ENCODE measurements around the gene SLC16A2. TPM values are rescaled to one million over a fixed set of nuclear protein-coding genes. Genes with fewer than 3 reads are reported as not detected.

The SLC16A2 gene
- total RNA-seq, 1 experiment from 2014 or later, result 17.8 TPM

DNA sequence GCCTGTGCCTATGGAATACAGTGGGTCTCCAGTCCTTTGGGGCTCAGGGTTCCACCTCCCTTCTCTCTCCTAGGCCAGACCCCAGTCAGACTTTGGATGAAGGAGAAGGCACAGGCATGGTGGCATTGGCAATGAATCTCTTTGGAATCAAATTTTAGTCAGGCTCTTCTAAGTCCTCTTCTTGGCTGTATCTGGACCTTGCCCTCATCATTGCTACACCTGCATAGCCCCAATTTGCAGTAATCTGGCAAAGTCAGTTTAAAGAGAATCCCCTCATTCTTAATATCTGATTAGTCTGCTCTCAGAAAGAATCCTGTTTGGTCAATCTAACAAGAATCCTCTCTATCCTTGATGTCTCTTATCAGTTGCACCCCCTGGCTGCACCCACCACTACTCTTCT lies 77.6 kb downstream of the SLC16A2 start:
- intact Hi-C loops (cut with micrococcal nuclease; ENCODE audit: unreplicated experiment), result no loop called here
- H3K4me3 ChIP-seq (ENCODE audit: low read depth, low read length, poor library complexity, severe bottlenecking), result no peak overlapping the region
- H3K36me3 ChIP-seq (ENCODE audit: insufficient read depth, low read length, poor library complexity, severe bottlenecking), result no peaks in the 10 kb centered on the region
- ChIA-PET POLR2A (ENCODE audit: low non-redundant PET) (no interaction called here), CTCF (no interaction called here)
- no peak for TF ChIP-seq EZH2 (IDR thresholded peaks at IDR 0.05; ENCODE audit: borderline replicate concordance, low read depth, low read length, poor library complexity, severe bottlenecking)
- TF ChIP-seq, protein P1, sequence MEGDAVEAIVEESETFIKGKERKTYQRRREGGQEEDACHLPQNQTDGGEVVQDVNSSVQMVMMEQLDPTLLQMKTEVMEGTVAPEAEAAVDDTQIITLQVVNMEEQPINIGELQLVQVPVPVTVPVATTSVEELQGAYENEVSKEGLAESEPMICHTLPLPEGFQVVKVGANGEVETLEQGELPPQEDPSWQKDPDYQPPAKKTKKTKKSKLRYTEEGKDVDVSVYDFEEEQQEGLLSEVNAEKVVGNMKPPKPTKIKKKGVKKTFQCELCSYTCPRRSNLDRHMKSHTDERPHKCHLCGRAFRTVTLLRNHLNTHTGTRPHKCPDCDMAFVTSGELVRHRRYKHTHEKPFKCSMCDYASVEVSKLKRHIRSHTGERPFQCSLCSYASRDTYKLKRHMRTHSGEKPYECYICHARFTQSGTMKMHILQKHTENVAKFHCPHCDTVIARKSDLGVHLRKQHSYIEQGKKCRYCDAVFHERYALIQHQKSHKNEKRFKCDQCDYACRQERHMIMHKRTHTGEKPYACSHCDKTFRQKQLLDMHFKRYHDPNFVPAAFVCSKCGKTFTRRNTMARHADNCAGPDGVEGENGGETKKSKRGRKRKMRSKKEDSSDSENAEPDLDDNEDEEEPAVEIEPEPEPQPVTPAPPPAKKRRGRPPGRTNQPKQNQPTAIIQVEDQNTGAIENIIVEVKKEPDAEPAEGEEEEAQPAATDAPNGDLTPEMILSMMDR (conservative IDR thresholded peaks at IDR 0.05; ENCODE audit: low read depth, low read length), result no peak
- no TSS peak for BruUV-seq (replicated peaks)
- no peak for DNase-seq (ENCODE audit: low spot score)
- H3K27me3 ChIP-seq (replicated peaks; ENCODE audit: insufficient read depth, low read depth, low read length, poor library complexity), result no peaks in the 10 kb centered on the region
- no peaks in the 10 kb centered on the region for H3K9me3 ChIP-seq (ENCODE audit: low read depth, low read length, poor library complexity, severe bottlenecking)
- no peaks in the 10 kb centered on the region for H3K4me1 ChIP-seq (ENCODE audit: insufficient read depth, low read length, poor library complexity, severe bottlenecking)
- H3K27ac ChIP-seq (ENCODE audit: low read depth, low read length, poor library complexity, severe bottlenecking), result no peak overlapping the region

DNA sequence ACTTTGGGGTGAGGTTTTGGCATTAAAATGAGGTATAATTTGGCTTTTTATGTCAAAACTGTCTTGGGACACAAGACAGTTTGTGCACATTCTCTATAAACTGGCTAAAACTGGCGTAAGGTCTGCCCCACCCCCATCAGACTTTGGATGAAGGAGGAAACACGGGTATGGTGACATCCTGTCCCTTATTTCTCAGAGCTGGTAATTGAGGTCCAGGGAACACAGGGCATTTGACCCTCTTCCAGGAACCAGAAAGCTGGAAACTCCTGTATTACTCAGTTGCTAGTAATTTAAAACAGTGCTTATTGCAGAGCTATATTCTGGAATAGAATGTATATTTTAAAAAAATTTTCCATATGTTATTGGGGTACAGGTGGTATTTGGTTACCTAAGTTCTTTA lies 78.8 kb downstream of the SLC16A2 start:
- no peak overlapping the region for H3K4me3 ChIP-seq (ENCODE audit: low read depth, low read length, poor library complexity, severe bottlenecking)
- H3K4me1 ChIP-seq (ENCODE audit: insufficient read depth, low read length, poor library complexity, severe bottlenecking), result no peaks in the 10 kb centered on the region
- H3K9me3 ChIP-seq (ENCODE audit: low read depth, low read length, poor library complexity, severe bottlenecking), result no peaks in the 10 kb centered on the region
- intact Hi-C loops (cut with micrococcal nuclease; ENCODE audit: unreplicated experiment), result no loop called here
- CTCF ChIA-PET, result no interaction called here
- no peak overlapping the region for H3K27ac ChIP-seq (ENCODE audit: low read depth, low read length, poor library complexity, severe bottlenecking)
- POLR2A ChIA-PET (ENCODE audit: low non-redundant PET), result no interaction called here
- no TSS peak for BruUV-seq (replicated peaks)
- TF ChIP-seq EZH2 (IDR thresholded peaks at IDR 0.05; ENCODE audit: borderline replicate concordance, low read depth, low read length, poor library complexity, severe bottlenecking), result no peak
- TF ChIP-seq, protein P1 (conservative IDR thresholded peaks at IDR 0.05; ENCODE audit: low read depth, low read length), result no peak
- no peak for DNase-seq (ENCODE audit: low spot score)
- H3K27me3 ChIP-seq (replicated peaks; ENCODE audit: insufficient read depth, low read depth, low read length, poor library complexity), result no peaks in the 10 kb centered on the region
- H3K36me3 ChIP-seq (ENCODE audit: insufficient read depth, low read length, poor library complexity, severe bottlenecking), result no peaks in the 10 kb centered on the region

DNA sequence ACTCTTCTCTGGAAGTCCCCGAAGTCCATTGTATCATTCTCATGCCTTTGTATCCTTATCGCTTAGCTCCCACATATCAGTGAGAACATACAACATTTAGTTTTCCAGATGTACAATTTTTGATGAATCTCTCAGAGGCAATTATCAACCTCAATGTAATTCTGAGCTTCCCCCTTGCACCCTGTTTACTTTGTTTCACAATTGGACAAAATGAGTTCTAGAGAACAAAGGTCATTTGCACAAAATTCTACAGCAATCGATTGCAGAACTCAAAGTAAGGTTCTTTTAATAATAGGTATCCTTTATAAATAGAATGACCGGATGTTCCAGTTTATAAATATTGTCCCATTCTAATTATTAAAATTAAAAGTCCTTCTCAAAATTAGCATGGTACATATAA lies 79.3 kb downstream of the SLC16A2 start:
- no peak overlapping the region for H3K4me3 ChIP-seq (ENCODE audit: low read depth, low read length, poor library complexity, severe bottlenecking)
- no peaks in the 10 kb centered on the region for H3K9me3 ChIP-seq (ENCODE audit: low read depth, low read length, poor library complexity, severe bottlenecking)
- no peak for TF ChIP-seq EZH2 (IDR thresholded peaks at IDR 0.05; ENCODE audit: borderline replicate concordance, low read depth, low read length, poor library complexity, severe bottlenecking)
- TF ChIP-seq, protein P1 (conservative IDR thresholded peaks at IDR 0.05; ENCODE audit: low read depth, low read length), result no peak
- no TSS peak for BruUV-seq (replicated peaks)
- intact Hi-C loops (cut with micrococcal nuclease; ENCODE audit: unreplicated experiment), result no loop called here
- H3K4me1 ChIP-seq (ENCODE audit: insufficient read depth, low read length, poor library complexity, severe bottlenecking), result peaks cover 4% of the 10 kb centered on the region
- H3K27me3 ChIP-seq (replicated peaks; ENCODE audit: insufficient read depth, low read depth, low read length, poor library complexity), result no peaks in the 10 kb centered on the region
- ChIA-PET POLR2A (ENCODE audit: low non-redundant PET) (no interaction called here), CTCF (no interaction called here)
- no peaks in the 10 kb centered on the region for H3K36me3 ChIP-seq (ENCODE audit: insufficient read depth, low read length, poor library complexity, severe bottlenecking)
- no peak overlapping the region for H3K27ac ChIP-seq (ENCODE audit: low read depth, low read length, poor library complexity, severe bottlenecking)
- DNase-seq (ENCODE audit: low spot score), result no peak
